Vein endothelial cell (primary cell): ENCODE results near the gene SLC37A2. TPM values are rescaled to one million over a fixed set of nuclear protein-coding genes. Genes with fewer than 3 reads are reported as not detected.

ENCODE experiments used
- total RNA-seq: library from RNA; depleted of rRNA; stranded (reverse); fragments of >200 nt; gene quantifications from 2 replicates; pipeline ENCODE4 v1.2.3, GENCODE V29; 2012

The SLC37A2 gene
- total RNA-seq: 0.98 and 2.7 TPM in 2 replicates

GRCh38 chr11:125062931-125063428 lies at the start of gene SLC37A2:
TSS of gene SLC37A2 (plus strand) at chr11:125063305. CDS start at chr11:125063368, 63 bp downstream.

GRCh38 chr11:125111343-125112207 lies 48.5 kb downstream of the SLC37A2 start, which contains the start of gene TMEM218:
TSS of gene TMEM218 (minus strand) at chr11:125111626. CDS start at chr11:125102241, 9,385 bp downstream.

Other genes with a start within 250 kb of the SLC37A2 start
- gene ROBO3, start 197.9 kb upstream of the SLC37A2 start, total RNA-seq: 20.5 and 50.6 TPM in 2 replicates
- 505 and 745 TPM in 2 replicates for gene ROBO4, start 165.4 kb upstream of the SLC37A2 start, total RNA-seq
- 0.19 and 0.33 TPM in 2 replicates for gene HEPN1, start 144.1 kb upstream of the SLC37A2 start, total RNA-seq
- 0.19 TPM in 1 of 2 replicates, not detected in the other for gene HEPACAM, start 127.3 kb upstream of the SLC37A2 start, total RNA-seq
- 1.6 and 4.2 TPM in 2 replicates for gene CCDC15, start 109.1 kb upstream of the SLC37A2 start, total RNA-seq
- gene TMEM218, start 48.3 kb downstream of the SLC37A2 start, total RNA-seq: 14.4 and 23.1 TPM in 2 replicates
- 0.10 and 0.33 TPM in 2 replicates for gene PKNOX2, start 101.4 kb downstream of the SLC37A2 start, total RNA-seq